HCT116 (cell line): Measurements from ENCODE around the gene GRIK4. TPM values are rescaled to one million over a fixed set of nuclear protein-coding genes. Genes with fewer than 3 reads are reported as not detected.

Source experiments
- ATAC-seq: fragments of 200-7000 bp; cut with Tn5 transposase; 2 replicates; pipeline ENCODE4 v1.9.1; 2020; ENCODE audit warnings: mild to moderate bottlenecking, moderate library complexity
- BruUV-seq: library from RNA; stranded (reverse); fragments of 400-500 nt; replicated peaks from 2 replicates; lab custom pipeline; 2021; lab: Mats Ljungman, UMichigan
- CTCF ChIA-PET: fragments of 300-600 bp; sonication (Branson Sonifier 250); formaldehyde crosslinking; loops from one replicate; lab custom pipeline; 2021; ENCODE audit warnings: antibody characterized with exemption; lab: Charles Lee
- POLR2A ChIA-PET: fragments of 300-600, 350-600 bp; sonication (Branson Sonifier 250); formaldehyde crosslinking; loops from one replicate; lab custom pipeline; 2021; ENCODE audit warnings: antibody characterized with exemption; lab: Charles Lee
- RAD21 ChIA-PET, 2 experiments: fragments of 300-600 bp; sonication (Branson Sonifier 250); formaldehyde crosslinking; loops; one replicate each; lab custom pipeline; 2023; ENCODE audit warnings: low total read pairs in 2 of 2; ENCODE audit not compliant: uncharacterized antibody in 2 of 2, unreplicated experiment in 2 of 2, low non-redundant PET in 1 of 2; lab: Charles Lee
- DNase-seq: peaks from one replicate; pipeline ENCODE4 v3.0.0-alpha.2; 2010; ENCODE audit warnings: low read depth, low spot score
- H2AFZ ChIP-seq: fragments of 200-600 bp; shearing (Covaris generic), sonication (generic); 2 replicates; pipeline ENCODE4 v1.6.1; 2017; ENCODE audit warnings: low read depth, mixed run types, mixed read lengths, antibody characterized with exemption, low read length; ENCODE audit not compliant: poor library complexity, severe bottlenecking
- H3K27ac ChIP-seq: 2 replicates; pipeline ENCODE4 v1.5.1; 2012; ENCODE audit warnings: low read depth, low read length
- H3K27me3 ChIP-seq: fragments of 200-600 bp; sonication (generic); 2 replicates; pipeline ENCODE4 v1.6.1; 2016; ENCODE audit warnings: mixed run types, low read length, mixed read lengths; ENCODE audit not compliant: insufficient read depth
- H3K36me3 ChIP-seq, 2 experiments: fragments of 200-500 bp in 1 of 2; fragments of 200-600 bp in 1 of 2; sonication (Bioruptor generic) in 1 of 2; sonication (generic) in 1 of 2; 2 replicates each; pipeline versions ENCODE4 v1.5.1 to v1.6.1; 2014 to 2016; ENCODE audit warnings: low read length in 2 of 2, inconsistent platforms in 1 of 2, mixed read lengths in 1 of 2, mixed run types in 1 of 2; ENCODE audit not compliant: insufficient read depth in 2 of 2, control insufficient read depth in 1 of 2
- H3K4me1 ChIP-seq, 2 experiments: fragments of 200-600 bp in 1 of 2; sonication (generic) in 1 of 2; 2 replicates each; pipeline versions ENCODE4 v1.5.1 to v1.6.1; 2012 to 2017; ENCODE audit warnings: low read length in 2 of 2, inconsistent platforms in 1 of 2, mild to moderate bottlenecking in 1 of 2, mixed read lengths in 1 of 2, mixed run types in 1 of 2, moderate library complexity in 1 of 2; ENCODE audit not compliant: insufficient read depth in 2 of 2, control insufficient read depth in 1 of 2
- H3K4me2 ChIP-seq: fragments of 200-600 bp; sonication (generic); 2 replicates; pipeline ENCODE4 v1.6.1; 2017; ENCODE audit warnings: mixed run types, low read length, mixed read lengths
- H3K4me3 ChIP-seq, 2 experiments: fragments of 200-600 bp in 1 of 2; sonication (generic) in 1 of 2; replicated peaks in 1 of 2; 2 replicates each; pipeline ENCODE4 v1.5.1; 2011 to 2016; ENCODE audit warnings: low read length in 2 of 2, control low read depth in 1 of 2, low read depth in 1 of 2, mild to moderate bottlenecking in 1 of 2, mixed read lengths in 1 of 2, mixed run types in 1 of 2
- H3K79me2 ChIP-seq: fragments of 200-600 bp; sonication (generic); 2 replicates; pipeline ENCODE4 v1.6.1; 2017; ENCODE audit warnings: mild to moderate bottlenecking, mixed run types, low read length, moderate library complexity, mixed read lengths; ENCODE audit not compliant: insufficient read depth
- H3K9ac ChIP-seq: fragments of 200-600 bp; sonication (generic); 2 replicates; pipeline ENCODE4 v1.6.1; 2016; ENCODE audit warnings: low read length, mixed read lengths
- H3K9me2 ChIP-seq: fragments of 200-600 bp; sonication (generic), shearing (Covaris generic); 2 replicates; pipeline ENCODE4 v1.6.1; 2017; ENCODE audit warnings: mixed run types, mild to moderate bottlenecking, moderate library complexity; ENCODE audit not compliant: insufficient read depth
- H3K9me3 ChIP-seq, 2 experiments: fragments of 200-500 bp in 1 of 2; fragments of 200-600 bp in 1 of 2; sonication (Bioruptor generic) in 1 of 2; sonication (generic) in 1 of 2; 2 replicates each; pipeline ENCODE4 v1.6.1; 2014 to 2017; ENCODE audit warnings: low read length in 2 of 2, mixed read lengths in 2 of 2, inconsistent platforms in 1 of 2, low read depth in 1 of 2, mild to moderate bottlenecking in 1 of 2, mixed run types in 1 of 2, moderate library complexity in 1 of 2; ENCODE audit not compliant: control insufficient read depth in 1 of 2, insufficient read depth in 1 of 2
- H4K20me1 ChIP-seq: fragments of 200-600 bp; sonication (generic), shearing (Covaris generic); 2 replicates; pipeline ENCODE4 v1.6.1; 2017; ENCODE audit warnings: mixed run types, mild to moderate bottlenecking, moderate library complexity; ENCODE audit not compliant: insufficient read depth
- ATF3 ChIP-seq: IDR thresholded peaks from 2 replicates; pipeline ENCODE4 v1.6.1; 2012
- CBX3 ChIP-seq: IDR thresholded peaks from 2 replicates; pipeline ENCODE4 v1.6.1; 2012; ENCODE audit warnings: low read depth
- ELF1 ChIP-seq: IDR thresholded peaks from 2 replicates; pipeline ENCODE4 v1.6.1; 2012; ENCODE audit warnings: low read depth, borderline replicate concordance
- EZH2phosphoT487 ChIP-seq: fragments of 200-600 bp; IDR thresholded peaks from 2 replicates; pipeline ENCODE4 v1.6.1; 2018; ENCODE audit warnings: antibody characterized with exemption, borderline replicate concordance
- POLR2A ChIP-seq: IDR thresholded peaks from 2 replicates; pipeline ENCODE4 v1.7.0; 2011; ENCODE audit warnings: borderline replicate concordance; ENCODE audit not compliant: insufficient read depth, insufficient read length; ENCODE audit errors: extremely low read depth
- ZBTB33 ChIP-seq: IDR thresholded peaks from 2 replicates; pipeline ENCODE4 v1.6.1; 2011; ENCODE audit warnings: mild to moderate bottlenecking, low read length, moderate library complexity; ENCODE audit not compliant: insufficient replicate concordance; ENCODE audit errors: extremely low read depth
- ZFX ChIP-seq: fragments of 450-650 bp; IDR thresholded peaks from 2 replicates; pipeline ENCODE4 v1.6.1; 2017
- intact Hi-C: fragments of 100-400 bp; cut with micrococcal nuclease; formaldehyde crosslinking; loops from 2 replicates; pipeline ENCODE4 v1.10.0; 2022
- total RNA-seq: library from RNA; stranded (reverse); gene quantifications from one replicate; pipeline ENCODE4 v1.2.1, GENCODE V29; 2021; ENCODE audit not compliant: unreplicated experiment
- TF ChIP-seq, protein P1 (sequence below): IDR thresholded peaks from 2 replicates; pipeline ENCODE4 v1.6.1; 2012
- TF ChIP-seq, protein P2 (sequence below): IDR thresholded peaks from 2 replicates; pipeline ENCODE4 v1.6.1; 2012; ENCODE audit warnings: low read depth
- TF ChIP-seq, protein P3 (sequence below), 3 experiments: fragments of 200-600 bp in 1 of 3; sonication (generic) in 1 of 3; IDR thresholded peaks in 2 of 3; conservative IDR thresholded peaks in 1 of 3; 2 replicates each; pipeline ENCODE4 v1.5.1; 2012 to 2017; ENCODE audit warnings: low read depth in 2 of 3, low read length in 2 of 3, antibody characterized with exemption in 1 of 3, borderline replicate concordance in 1 of 3, control low read depth in 1 of 3, mild to moderate bottlenecking in 1 of 3, mixed read lengths in 1 of 3, mixed run types in 1 of 3, moderate library complexity in 1 of 3; ENCODE audit not compliant: insufficient read depth in 1 of 3

GRIK4 gene
- total RNA-seq, 1 experiment from 2014 or later: 0.52 TPM

- DNase-seq (no peak), ATAC-seq (no peak)
- H2AFZ ChIP-seq: no peak overlapping the region
- no peaks in the 10 kb centered on the region for H3K9me2 ChIP-seq
- no peaks in the 10 kb centered on the region for H3K27me3 ChIP-seq
- RAD21 ChIA-PET: no interaction called here
- H3K9me3 ChIP-seq: no peaks in the 10 kb centered on the region
- no peak overlapping the region for H3K9ac ChIP-seq
- TF ChIP-seq ZBTB33 (no peak), CBX3 (no peak), ELF1 (no peak), POLR2A (no peak), EZH2phosphoT487 (no peak), ZFX (no peak)
- TF ChIP-seq, protein P1, sequence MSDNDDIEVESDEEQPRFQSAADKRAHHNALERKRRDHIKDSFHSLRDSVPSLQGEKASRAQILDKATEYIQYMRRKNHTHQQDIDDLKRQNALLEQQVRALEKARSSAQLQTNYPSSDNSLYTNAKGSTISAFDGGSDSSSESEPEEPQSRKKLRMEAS: no peak
- no peak overlapping the region for H3K4me2 ChIP-seq
- H3K36me3 ChIP-seq: no peaks in the 10 kb centered on the region
- H3K27ac ChIP-seq: no peak overlapping the region
- intact Hi-C loops: loop anchor here (5.0 kb wide), 3 partner anchors 413 to 678 kb away; no protein-coding TSS in a partner anchor
- no TSS peak for BruUV-seq
- no peaks in the 10 kb centered on the region for H4K20me1 ChIP-seq
- no peak overlapping the region for H3K4me3 ChIP-seq
- CTCF ChIA-PET: no interaction called here
- POLR2A ChIA-PET: no interaction called here
- no peaks in the 10 kb centered on the region for H3K79me2 ChIP-seq
- peaks cover 11 to 12% of the 10 kb centered on the region in 2 experiments; a peak in 3 of 4 replicates for H3K4me1 ChIP-seq
Observed at GRCh38 chr11:120514541-120515121, 3.1 kb downstream of the GRIK4 start.

DNA sequence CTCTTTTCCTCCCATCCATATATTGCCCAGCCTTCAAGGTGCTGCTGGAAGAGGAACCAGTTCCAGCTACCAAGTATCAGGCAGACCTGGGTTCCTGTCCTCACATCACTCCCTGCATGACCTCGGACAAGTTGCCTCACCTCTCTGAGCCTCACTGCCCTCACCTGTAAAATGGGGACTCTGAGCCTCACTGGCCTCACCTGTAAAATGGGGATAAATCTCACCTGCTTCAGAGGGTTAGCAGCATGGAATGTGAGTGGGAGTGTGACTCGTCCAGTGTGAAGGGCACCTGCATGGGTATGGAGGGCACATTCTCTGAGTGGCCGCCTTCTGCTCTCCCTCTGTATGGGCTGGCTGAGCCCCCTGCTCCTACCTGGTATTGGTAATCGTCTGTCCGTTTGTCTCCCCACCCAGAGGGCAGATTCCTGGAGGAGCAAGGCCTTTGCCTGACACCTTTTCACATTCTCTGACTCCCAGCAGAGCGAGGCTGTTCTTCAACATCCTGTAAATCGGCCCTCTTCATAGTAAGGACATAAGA lies 3.7 kb downstream of the GRIK4 start:
- Histone ChIP-seq H3K9me3 (no peaks in the 10 kb centered on the region), H3K79me2 (no peaks in the 10 kb centered on the region), H3K27ac (no peak overlapping the region), H4K20me1 (no peaks in the 10 kb centered on the region), H3K4me1 (peaks cover 11 to 12% of the 10 kb centered on the region in 2 experiments; a peak in 3 of 4 replicates), H3K4me2 (no peak overlapping the region), H2AFZ (no peak overlapping the region), H3K27me3 (no peaks in the 10 kb centered on the region), H3K4me3 (no peak overlapping the region), H3K9me2 (no peaks in the 10 kb centered on the region), H3K36me3 (no peaks in the 10 kb centered on the region), H3K9ac (no peak overlapping the region)
- no TSS peak for BruUV-seq
- intact Hi-C loops: no loop called here
- POLR2A ChIA-PET: no interaction called here
- CTCF ChIA-PET: no interaction called here
- ATAC-seq (no peak), DNase-seq (no peak)
- RAD21 ChIA-PET: no interaction called here
- TF ChIP-seq ATF3 (no peak), ELF1 (no peak)
- TF ChIP-seq, protein P2, sequence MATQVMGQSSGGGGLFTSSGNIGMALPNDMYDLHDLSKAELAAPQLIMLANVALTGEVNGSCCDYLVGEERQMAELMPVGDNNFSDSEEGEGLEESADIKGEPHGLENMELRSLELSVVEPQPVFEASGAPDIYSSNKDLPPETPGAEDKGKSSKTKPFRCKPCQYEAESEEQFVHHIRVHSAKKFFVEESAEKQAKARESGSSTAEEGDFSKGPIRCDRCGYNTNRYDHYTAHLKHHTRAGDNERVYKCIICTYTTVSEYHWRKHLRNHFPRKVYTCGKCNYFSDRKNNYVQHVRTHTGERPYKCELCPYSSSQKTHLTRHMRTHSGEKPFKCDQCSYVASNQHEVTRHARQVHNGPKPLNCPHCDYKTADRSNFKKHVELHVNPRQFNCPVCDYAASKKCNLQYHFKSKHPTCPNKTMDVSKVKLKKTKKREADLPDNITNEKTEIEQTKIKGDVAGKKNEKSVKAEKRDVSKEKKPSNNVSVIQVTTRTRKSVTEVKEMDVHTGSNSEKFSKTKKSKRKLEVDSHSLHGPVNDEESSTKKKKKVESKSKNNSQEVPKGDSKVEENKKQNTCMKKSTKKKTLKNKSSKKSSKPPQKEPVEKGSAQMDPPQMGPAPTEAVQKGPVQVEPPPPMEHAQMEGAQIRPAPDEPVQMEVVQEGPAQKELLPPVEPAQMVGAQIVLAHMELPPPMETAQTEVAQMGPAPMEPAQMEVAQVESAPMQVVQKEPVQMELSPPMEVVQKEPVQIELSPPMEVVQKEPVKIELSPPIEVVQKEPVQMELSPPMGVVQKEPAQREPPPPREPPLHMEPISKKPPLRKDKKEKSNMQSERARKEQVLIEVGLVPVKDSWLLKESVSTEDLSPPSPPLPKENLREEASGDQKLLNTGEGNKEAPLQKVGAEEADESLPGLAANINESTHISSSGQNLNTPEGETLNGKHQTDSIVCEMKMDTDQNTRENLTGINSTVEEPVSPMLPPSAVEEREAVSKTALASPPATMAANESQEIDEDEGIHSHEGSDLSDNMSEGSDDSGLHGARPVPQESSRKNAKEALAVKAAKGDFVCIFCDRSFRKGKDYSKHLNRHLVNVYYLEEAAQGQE: no peak
- TF ChIP-seq, protein P1: no peak
- TF ChIP-seq, protein P3, sequence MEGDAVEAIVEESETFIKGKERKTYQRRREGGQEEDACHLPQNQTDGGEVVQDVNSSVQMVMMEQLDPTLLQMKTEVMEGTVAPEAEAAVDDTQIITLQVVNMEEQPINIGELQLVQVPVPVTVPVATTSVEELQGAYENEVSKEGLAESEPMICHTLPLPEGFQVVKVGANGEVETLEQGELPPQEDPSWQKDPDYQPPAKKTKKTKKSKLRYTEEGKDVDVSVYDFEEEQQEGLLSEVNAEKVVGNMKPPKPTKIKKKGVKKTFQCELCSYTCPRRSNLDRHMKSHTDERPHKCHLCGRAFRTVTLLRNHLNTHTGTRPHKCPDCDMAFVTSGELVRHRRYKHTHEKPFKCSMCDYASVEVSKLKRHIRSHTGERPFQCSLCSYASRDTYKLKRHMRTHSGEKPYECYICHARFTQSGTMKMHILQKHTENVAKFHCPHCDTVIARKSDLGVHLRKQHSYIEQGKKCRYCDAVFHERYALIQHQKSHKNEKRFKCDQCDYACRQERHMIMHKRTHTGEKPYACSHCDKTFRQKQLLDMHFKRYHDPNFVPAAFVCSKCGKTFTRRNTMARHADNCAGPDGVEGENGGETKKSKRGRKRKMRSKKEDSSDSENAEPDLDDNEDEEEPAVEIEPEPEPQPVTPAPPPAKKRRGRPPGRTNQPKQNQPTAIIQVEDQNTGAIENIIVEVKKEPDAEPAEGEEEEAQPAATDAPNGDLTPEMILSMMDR (IDR thresholded peaks at IDR 0.05 in 2 of 3, conservative IDR thresholded peaks at IDR 0.05 in 1 of 3; ENCODE audit: borderline replicate concordance in 1 of 3, insufficient read depth in 1 of 3, low read depth in 2 of 3, low read length in 2 of 3): no peak
